A673 (cell line): ENCODE data around the gene MAP3K8. TPM values are rescaled to one million over a fixed set of nuclear protein-coding genes. Genes with fewer than 3 reads are reported as not detected.

Experiments used
- BruUV-seq: library from RNA; stranded (reverse); fragments of 400-500 nt; replicated peaks from 2 replicates; lab custom pipeline; 2021; lab: Mats Ljungman, UMichigan
- CTCF ChIA-PET: fragments of 300-600 bp; sonication (Branson Sonifier 250); formaldehyde crosslinking; loops from one replicate; lab custom pipeline; 2022; ENCODE audit warnings: antibody characterized with exemption; lab: Charles Lee
- POLR2A ChIA-PET: fragments of 300-600 bp; sonication (Branson Sonifier 250); formaldehyde crosslinking; loops from one replicate; lab custom pipeline; 2022; ENCODE audit warnings: antibody characterized with exemption; ENCODE audit not compliant: low non-redundant PET; lab: Charles Lee
- DNase-seq: peaks from one replicate; pipeline ENCODE4 v3.0.0-alpha.2; 2015; ENCODE audit warnings: low spot score
- H3K27ac ChIP-seq: fragments of 200-600 bp; sonication (generic); 2 replicates; pipeline ENCODE4 v1.5.1; 2016; ENCODE audit warnings: mixed run types, low read depth, mild to moderate bottlenecking, mixed read lengths, antibody characterized with exemption, low read length; ENCODE audit not compliant: poor library complexity, severe bottlenecking
- H3K27me3 ChIP-seq: fragments of 200-600 bp; sonication (generic); replicated peaks from 2 replicates; pipeline ENCODE4 v1.6.1; 2017; ENCODE audit warnings: mixed run types, low read depth, mild to moderate bottlenecking, mixed read lengths, antibody characterized with exemption, low read length; ENCODE audit not compliant: insufficient read depth, poor library complexity
- H3K36me3 ChIP-seq: fragments of 200-600 bp; sonication (generic); 2 replicates; pipeline ENCODE4 v1.6.1; 2016; ENCODE audit warnings: mixed run types, mild to moderate bottlenecking, mixed read lengths, antibody characterized with exemption, low read length; ENCODE audit not compliant: insufficient read depth, poor library complexity, severe bottlenecking
- H3K4me1 ChIP-seq: fragments of 200-600 bp; sonication (generic); 2 replicates; pipeline ENCODE4 v1.6.1; 2017; ENCODE audit warnings: mixed run types, mild to moderate bottlenecking, mixed read lengths, antibody characterized with exemption, low read length; ENCODE audit not compliant: insufficient read depth, poor library complexity, severe bottlenecking
- H3K4me3 ChIP-seq: fragments of 200-600 bp; sonication (generic); 2 replicates; pipeline ENCODE4 v1.5.1; 2016; ENCODE audit warnings: low read depth, mixed run types, mild to moderate bottlenecking, mixed read lengths, low read length; ENCODE audit not compliant: poor library complexity, severe bottlenecking
- H3K9me3 ChIP-seq: fragments of 200-600 bp; sonication (generic); 2 replicates; pipeline ENCODE4 v1.6.1; 2016; ENCODE audit warnings: mixed run types, low read depth, mild to moderate bottlenecking, mixed read lengths, antibody characterized with exemption, low read length; ENCODE audit not compliant: poor library complexity, severe bottlenecking
- CTCF ChIP-seq: fragments of 300-800, 200-600 bp; sonication (generic); conservative IDR thresholded peaks from 2 replicates; pipeline ENCODE4 v1.5.1; 2017; ENCODE audit warnings: low read depth, mild to moderate bottlenecking, antibody characterized with exemption, low read length, moderate library complexity, mixed read lengths
- EZH2 ChIP-seq: fragments of 200-600 bp; sonication (generic); IDR thresholded peaks from 2 replicates; pipeline ENCODE4 v1.6.1; 2017; ENCODE audit warnings: borderline replicate concordance, low read depth, mild to moderate bottlenecking, mixed read lengths, antibody characterized with exemption, low read length; ENCODE audit not compliant: poor library complexity, severe bottlenecking
- intact Hi-C: fragments of 100-400 bp; cut with micrococcal nuclease; formaldehyde crosslinking; loops from one replicate; pipeline ENCODE4 v1.10.0; 2022; ENCODE audit not compliant: unreplicated experiment
- total RNA-seq: library from RNA; stranded (reverse); gene quantifications from 2 replicates; pipeline ENCODE4 v1.2.3, GENCODE V29; 2021

MAP3K8 gene
- total RNA-seq, 1 experiment from 2014 or later, result 4.5 TPM

GRCh38 chr10:30412901-30413300 lies 21.1 kb upstream of the MAP3K8 start:
- no peak overlapping the region for H3K4me3 ChIP-seq
- no peaks in the 10 kb centered on the region for H3K4me1 ChIP-seq
- no peak overlapping the region for H3K27ac ChIP-seq
- H3K27me3 ChIP-seq, result no peaks in the 10 kb centered on the region
- ChIA-PET POLR2A (no interaction called here), CTCF (no interaction called here)
- no peak for TF ChIP-seq CTCF
- no peak for TF ChIP-seq EZH2
- no TSS peak for BruUV-seq
- no peaks in the 10 kb centered on the region for H3K36me3 ChIP-seq
- no peak for DNase-seq
- intact Hi-C loops, result loop anchor here (5.0 kb wide), 1 partner anchor 169 kb away; no protein-coding TSS in a partner anchor
- H3K9me3 ChIP-seq, result no peaks in the 10 kb centered on the region

GRCh38 chr10:30413996-30414576 lies 19.9 kb upstream of the MAP3K8 start:
- ChIA-PET POLR2A (interaction anchor here (0.6 kb wide), 1 partner anchor 81 kb away, joined by 5 read pairs; no protein-coding TSS in a partner anchor), CTCF (interaction anchor here (0.6 to 1.4 kb wide), 5 partner anchors 9 to 177 kb away, joined by 4 to 12 read pairs (median 5); no protein-coding TSS in a partner anchor)
- Histone ChIP-seq H3K4me1 (no peaks in the 10 kb centered on the region), H3K4me3 (no peak overlapping the region), H3K27me3 (no peaks in the 10 kb centered on the region), H3K9me3 (no peaks in the 10 kb centered on the region), H3K27ac (no peak overlapping the region), H3K36me3 (no peaks in the 10 kb centered on the region)
- DNase-seq, result peak; percentile 80
- intact Hi-C loops, result loop anchor here (1.0 to 5.0 kb wide), 2 partner anchors 120 to 168 kb away; no protein-coding TSS in a partner anchor
- no peak for TF ChIP-seq EZH2
- TF ChIP-seq CTCF, result peak; percentile 77
- BruUV-seq, result no TSS peak

GRCh38 chr10:30415593-30415992 lies 18.4 kb upstream of the MAP3K8 start:
- no peaks in the 10 kb centered on the region for H3K4me1 ChIP-seq
- TF ChIP-seq EZH2 (no peak), CTCF (no peak)
- no peaks in the 10 kb centered on the region for H3K27me3 ChIP-seq
- no TSS peak for BruUV-seq
- intact Hi-C loops, result no loop called here
- H3K36me3 ChIP-seq, result no peaks in the 10 kb centered on the region
- H3K9me3 ChIP-seq, result no peaks in the 10 kb centered on the region
- H3K27ac ChIP-seq, result no peak overlapping the region
- DNase-seq, result no peak
- CTCF ChIA-PET, result no interaction called here
- no peak overlapping the region for H3K4me3 ChIP-seq
- POLR2A ChIA-PET, result no interaction called here
